Fibroblast of lung (primary cell): Measurements from ENCODE around the gene SACS. TPM values are rescaled to one million over a fixed set of nuclear protein-coding genes. Genes with fewer than 3 reads are reported as not detected.
"Not testable (repeated sequence)": the region's sequence is repeated elsewhere in the genome, so short reads cannot be mapped to it uniquely, and the experiment has no call there.

Experiments used
- DNase-seq, 2 donors: peaks; one replicate each; pipeline versions ENCODE4 v3.0.0 to v3.0.0-alpha.2; 2010; ENCODE audit warnings: low read depth in 2 of 2
- H2AFZ ChIP-seq: 2 replicates; pipeline ENCODE4 v1.5.1; 2012; ENCODE audit warnings: low read length, control low read depth, inconsistent platforms
- H3K27ac ChIP-seq: 2 replicates; pipeline ENCODE4 v1.5.1; 2011; ENCODE audit warnings: low read length, control low read depth; ENCODE audit not compliant: insufficient read depth
- H3K27me3 ChIP-seq: 2 replicates; pipeline ENCODE4 v1.5.1; 2011; ENCODE audit warnings: mild to moderate bottlenecking, low read length; ENCODE audit not compliant: control insufficient read depth, insufficient read depth
- H3K36me3 ChIP-seq: 2 replicates; pipeline ENCODE4 v1.5.1; 2011; ENCODE audit warnings: low read length; ENCODE audit not compliant: control insufficient read depth, insufficient read depth
- H3K4me1 ChIP-seq: 2 replicates; pipeline ENCODE4 v1.5.1; 2011; ENCODE audit warnings: low read length; ENCODE audit not compliant: control insufficient read depth, insufficient read depth; ENCODE audit errors: extremely low read depth
- H3K4me2 ChIP-seq: 2 replicates; pipeline ENCODE4 v1.5.1; 2011; ENCODE audit warnings: low read length, control low read depth; ENCODE audit not compliant: insufficient read depth; ENCODE audit errors: extremely low read depth
- H3K4me3 ChIP-seq, 4 experiments: fragments of 200-600 bp in 1 of 4; sonication (generic) in 1 of 4; replicated peaks in 1 of 4; 2 replicates each; pipeline ENCODE4 v1.5.1; 2011 to 2016; ENCODE audit warnings: low read length in 4 of 4, low read depth in 3 of 4, mild to moderate bottlenecking in 3 of 4, control low read depth in 2 of 4, inconsistent platforms in 1 of 4, mixed read lengths in 1 of 4; ENCODE audit not compliant: insufficient read depth in 1 of 4; ENCODE audit errors: control extremely low read depth in 1 of 4
- H3K79me2 ChIP-seq: 2 replicates; pipeline ENCODE4 v1.5.1; 2012; ENCODE audit warnings: mild to moderate bottlenecking, low read length, inconsistent platforms; ENCODE audit not compliant: control insufficient read depth, insufficient read depth
- H3K9ac ChIP-seq: 2 replicates; pipeline ENCODE4 v1.5.1; 2011; ENCODE audit warnings: mild to moderate bottlenecking, low read length, control low read depth; ENCODE audit not compliant: insufficient read depth
- H3K9me3 ChIP-seq: 2 replicates; pipeline ENCODE4 v1.5.1; 2012; ENCODE audit warnings: low read depth, low read length; ENCODE audit not compliant: control insufficient read depth, insufficient read depth
- H4K20me1 ChIP-seq: 2 replicates; pipeline ENCODE4 v1.5.1; 2011; ENCODE audit warnings: low read length; ENCODE audit not compliant: control insufficient read depth, insufficient read depth; ENCODE audit errors: extremely low read depth
- EZH2 ChIP-seq: IDR thresholded peaks from 2 replicates; pipeline ENCODE4 v1.5.1; 2012; ENCODE audit warnings: low read length, control low read depth, mild to moderate bottlenecking; ENCODE audit errors: missing control alignments
- polyA plus RNA-seq, 2 donors: library from polyadenylated mRNA; depleted of rRNA in 1 of 2; stranded (reverse) in 1 of 2; unstranded in 1 of 2; fragments of >200 nt; gene quantifications; 2 replicates each; pipeline ENCODE4 v1.2.1, GENCODE V29; 2011 to 2012; ENCODE audit warnings: missing spikeins in 1 of 2
- total RNA-seq: library from RNA; depleted of rRNA; stranded (reverse); fragments of >200 nt; gene quantifications from 2 replicates; pipeline ENCODE4 v1.2.1, GENCODE V29; 2014
- TF ChIP-seq, protein P1 (sequence below), 2 donors: IDR thresholded peaks in 1 of 2; conservative IDR thresholded peaks in 1 of 2; 1 replicate in 1 of 2; 2 replicates in 1 of 2; pipeline ENCODE4 v1.5.1; 2011 to 2012; ENCODE audit warnings: low read length in 2 of 2, control low read depth in 1 of 2, inconsistent platforms in 1 of 2, low read depth in 1 of 2, mild to moderate bottlenecking in 1 of 2

The SACS gene
- total and polyA plus RNA-seq, 2 donors (not counting 1 experiment from before 2014, with no cell fraction given), result 43.1 to 94.5 TPM

DNA sequence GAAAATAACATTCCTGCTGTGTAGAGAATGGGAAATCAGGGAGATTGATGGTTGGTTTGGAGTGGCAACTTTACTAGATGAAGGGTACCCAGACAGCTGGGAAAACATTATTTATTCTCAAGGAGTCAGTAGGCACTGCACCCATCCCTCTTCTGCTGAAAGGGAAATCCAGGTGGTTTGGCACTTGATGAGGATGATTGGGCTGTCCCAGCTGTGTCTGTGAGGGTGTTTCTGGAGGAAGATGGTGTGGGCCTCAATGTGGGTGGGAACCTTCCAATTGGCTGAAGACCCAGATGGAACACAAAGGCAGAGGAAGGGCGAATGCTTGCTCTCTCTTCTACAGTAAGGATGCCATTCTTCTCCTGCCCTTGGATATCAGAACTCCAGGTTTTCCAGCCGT, 10.4 kb upstream of the SACS start:
- no peak for TF ChIP-seq EZH2
- TF ChIP-seq, protein P1, sequence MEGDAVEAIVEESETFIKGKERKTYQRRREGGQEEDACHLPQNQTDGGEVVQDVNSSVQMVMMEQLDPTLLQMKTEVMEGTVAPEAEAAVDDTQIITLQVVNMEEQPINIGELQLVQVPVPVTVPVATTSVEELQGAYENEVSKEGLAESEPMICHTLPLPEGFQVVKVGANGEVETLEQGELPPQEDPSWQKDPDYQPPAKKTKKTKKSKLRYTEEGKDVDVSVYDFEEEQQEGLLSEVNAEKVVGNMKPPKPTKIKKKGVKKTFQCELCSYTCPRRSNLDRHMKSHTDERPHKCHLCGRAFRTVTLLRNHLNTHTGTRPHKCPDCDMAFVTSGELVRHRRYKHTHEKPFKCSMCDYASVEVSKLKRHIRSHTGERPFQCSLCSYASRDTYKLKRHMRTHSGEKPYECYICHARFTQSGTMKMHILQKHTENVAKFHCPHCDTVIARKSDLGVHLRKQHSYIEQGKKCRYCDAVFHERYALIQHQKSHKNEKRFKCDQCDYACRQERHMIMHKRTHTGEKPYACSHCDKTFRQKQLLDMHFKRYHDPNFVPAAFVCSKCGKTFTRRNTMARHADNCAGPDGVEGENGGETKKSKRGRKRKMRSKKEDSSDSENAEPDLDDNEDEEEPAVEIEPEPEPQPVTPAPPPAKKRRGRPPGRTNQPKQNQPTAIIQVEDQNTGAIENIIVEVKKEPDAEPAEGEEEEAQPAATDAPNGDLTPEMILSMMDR (conservative IDR thresholded peaks at IDR 0.05 in 1 of 2, IDR thresholded peaks at IDR 0.05 in 1 of 2; ENCODE audit: low read depth in 1 of 2, low read length in 2 of 2), result no peak
- H4K20me1 ChIP-seq, result no peaks in the 10 kb centered on the region
- no peaks in the 10 kb centered on the region for H3K36me3 ChIP-seq
- peaks cover 5% of the 10 kb centered on the region for H3K4me1 ChIP-seq
- no peak overlapping the region for H3K9ac ChIP-seq
- H3K27ac ChIP-seq, result no peak overlapping the region
- H3K79me2 ChIP-seq, result no peaks in the 10 kb centered on the region
- no peak overlapping the region for H3K4me3 ChIP-seq
- no peaks in the 10 kb centered on the region for H3K27me3 ChIP-seq
- H2AFZ ChIP-seq, result no peak overlapping the region
- no peak for DNase-seq
- H3K4me2 ChIP-seq, result no peak overlapping the region
- no peaks in the 10 kb centered on the region for H3K9me3 ChIP-seq

DNA sequence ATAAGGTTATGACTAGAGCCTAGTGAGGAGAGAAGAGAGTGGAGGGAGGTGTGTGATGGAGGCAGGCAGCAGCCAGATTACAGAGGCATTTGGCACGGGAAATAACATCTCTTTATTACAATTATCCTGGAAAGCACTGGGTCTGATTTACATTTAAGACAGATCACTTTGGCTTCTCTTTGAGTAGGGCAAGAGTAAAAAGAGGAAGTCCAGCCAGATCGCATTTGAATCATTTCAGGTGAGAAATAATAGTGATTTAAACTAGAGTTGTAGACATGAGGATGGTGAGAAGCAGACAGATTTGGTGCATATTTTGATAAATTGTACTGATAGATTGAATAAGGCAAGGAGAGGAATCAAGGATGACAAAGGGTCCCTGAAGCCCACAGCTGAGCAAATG, 9.6 kb upstream of the SACS start:
- H4K20me1 ChIP-seq, result no peaks in the 10 kb centered on the region
- no peaks in the 10 kb centered on the region for H3K27me3 ChIP-seq
- no peak overlapping the region for H3K9ac ChIP-seq
- H3K4me2 ChIP-seq, result no peak overlapping the region
- no peak for DNase-seq
- H3K4me3 ChIP-seq, result no peak overlapping the region
- no peaks in the 10 kb centered on the region for H3K36me3 ChIP-seq
- no peak overlapping the region for H2AFZ ChIP-seq
- no peaks in the 10 kb centered on the region for H3K79me2 ChIP-seq
- no peak for TF ChIP-seq EZH2
- TF ChIP-seq, protein P1 (conservative IDR thresholded peaks at IDR 0.05 in 1 of 2, IDR thresholded peaks at IDR 0.05 in 1 of 2; ENCODE audit: low read depth in 1 of 2, low read length in 2 of 2), result no peak
- peaks cover 2% of the 10 kb centered on the region for H3K4me1 ChIP-seq
- no peaks in the 10 kb centered on the region for H3K9me3 ChIP-seq
- H3K27ac ChIP-seq, result no peak overlapping the region

DNA sequence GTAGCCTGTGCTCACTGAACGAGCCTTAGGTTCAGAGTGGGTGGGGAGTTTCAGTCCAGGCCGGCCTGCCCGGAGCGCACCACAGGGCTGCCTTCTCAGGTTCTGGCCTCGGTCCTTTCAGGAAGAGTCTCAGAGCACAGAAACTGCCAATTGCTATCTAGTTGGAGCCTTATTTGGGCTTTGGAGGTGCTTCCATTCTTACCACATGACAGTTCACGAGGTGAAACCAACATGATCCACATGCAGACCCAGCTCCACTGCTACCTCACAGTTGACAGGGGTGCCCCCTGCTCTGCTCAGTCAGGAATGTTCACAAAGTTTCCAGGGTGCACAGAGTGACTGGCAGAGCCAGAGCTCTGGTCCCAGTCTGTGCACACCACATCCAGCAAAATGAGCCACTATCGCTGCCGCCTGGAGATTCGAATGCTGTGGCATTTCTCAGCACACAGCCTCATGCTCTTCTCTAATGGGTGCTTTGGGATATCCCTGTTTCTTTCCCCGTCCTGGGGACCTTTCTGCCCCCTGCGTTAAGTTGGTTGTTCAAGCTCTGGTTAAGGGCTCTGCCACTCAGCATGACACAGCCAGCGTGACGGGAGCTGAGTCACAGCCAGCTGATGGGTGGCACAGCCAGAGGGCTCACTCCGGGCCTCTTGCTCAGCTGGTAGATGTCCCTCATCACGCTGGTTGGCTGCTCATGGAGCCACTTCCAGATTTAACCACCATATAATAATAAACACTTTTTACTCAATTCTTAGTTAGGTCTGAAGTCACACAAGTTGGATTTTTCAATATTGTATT, 7.5 kb upstream of the SACS start:
- TF ChIP-seq, protein P1 (conservative IDR thresholded peaks at IDR 0.05 in 1 of 2, IDR thresholded peaks at IDR 0.05 in 1 of 2; ENCODE audit: low read depth in 1 of 2, low read length in 2 of 2), result no peak
- TF ChIP-seq EZH2, result no peak
- H3K9me3 ChIP-seq, result no peaks in the 10 kb centered on the region
- no peaks in the 10 kb centered on the region for H3K27me3 ChIP-seq
- H3K4me2 ChIP-seq, result no peak overlapping the region
- H3K36me3 ChIP-seq, result no peaks in the 10 kb centered on the region
- no peak overlapping the region for H3K4me3 ChIP-seq
- no peaks in the 10 kb centered on the region for H3K4me1 ChIP-seq
- H3K9ac ChIP-seq, result no peak overlapping the region
- H4K20me1 ChIP-seq, result no peaks in the 10 kb centered on the region
- H3K27ac ChIP-seq, result no peak overlapping the region
- H2AFZ ChIP-seq, result no peak overlapping the region
- no peaks in the 10 kb centered on the region for H3K79me2 ChIP-seq
- DNase-seq, result no peak

DNA sequence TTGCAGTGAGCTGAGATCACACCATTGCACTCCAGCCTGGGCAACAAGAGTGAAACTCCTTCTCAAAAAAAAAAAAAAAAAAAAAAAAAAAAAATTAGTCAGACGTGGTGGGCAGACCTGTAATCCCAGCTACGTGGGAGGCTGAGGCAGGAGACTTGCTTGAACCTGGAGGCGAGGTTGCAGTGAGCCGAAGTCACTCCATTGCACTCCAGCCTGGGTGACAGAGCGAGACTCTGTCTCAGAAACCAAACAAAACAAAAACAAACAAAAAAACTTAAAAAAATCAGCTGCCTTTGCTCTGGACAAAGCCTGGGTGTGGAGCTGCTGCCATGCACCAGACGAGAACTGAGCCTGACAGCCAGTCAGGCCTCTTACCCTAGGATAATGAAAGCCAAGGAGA, 6.8 kb upstream of the SACS start:
- H3K27me3 ChIP-seq, H3K9me3 ChIP-seq, H3K9ac ChIP-seq, H3K4me3 ChIP-seq, H3K36me3 ChIP-seq, H3K27ac ChIP-seq, H4K20me1 ChIP-seq, H2AFZ ChIP-seq, H3K79me2 ChIP-seq, DNase-seq, H3K4me2 ChIP-seq, H3K4me1 ChIP-seq: not testable (repeated sequence)
